ENCODE measurements around the gene GCNA.

GRCh38 chrX:71573590-71573989, 4.6 kb upstream of the GCNA start:
- TF ChIP-seq ZNF556 (CRISPR knock-in tag; IDR thresholded peaks at IDR 0.05; ENCODE audit: borderline replicate concordance) = no peak
- no peak for TF ChIP-seq SIX1 (CRISPR knock-in tag; IDR thresholded peaks at IDR 0.05; ENCODE audit: borderline replicate concordance)
- no peak for TF ChIP-seq ZNF746 (CRISPR knock-in tag; IDR thresholded peaks at IDR 0.05)
- no peak for TF ChIP-seq RBAK (CRISPR knock-in tag; IDR thresholded peaks at IDR 0.05)
- TF ChIP-seq CTCF (CRISPR knock-in tag; IDR thresholded peaks at IDR 0.05) = no peak
- no peak for TF ChIP-seq ZNF407 (CRISPR knock-in tag; IDR thresholded peaks at IDR 0.05; ENCODE audit: not compliant biosample characterization)
- no peak for TF ChIP-seq ZNF292 (CRISPR knock-in tag; IDR thresholded peaks at IDR 0.05; ENCODE audit: borderline replicate concordance, low read depth)
- no peak for TF ChIP-seq ZBTB7A (CRISPR knock-in tag; IDR thresholded peaks at IDR 0.05)
- no peak for TF ChIP-seq NR2F2 (IDR thresholded peaks at IDR 0.05; ENCODE audit: borderline replicate concordance, low read depth)
- TF ChIP-seq REST (IDR thresholded peaks at IDR 0.05; ENCODE audit: borderline replicate concordance in 1 of 2, low read depth in 1 of 2, low read length in 2 of 2) = no peak
- no peak for TF ChIP-seq RAD21 (CRISPR knock-in tag; IDR thresholded peaks at IDR 0.05)
- no peak for TF ChIP-seq EZH2 (conservative IDR thresholded peaks at IDR 0.05; ENCODE audit: low read depth, low read length)
- TF ChIP-seq ZNF317 (CRISPR knock-in tag; IDR thresholded peaks at IDR 0.05) = no peak
